Ovary (tissue), 9 donors: Measurements from ENCODE around the gene SPINK6. TPM values are rescaled to one million over a fixed set of nuclear protein-coding genes. Genes with fewer than 3 reads are reported as not detected.

Experiments used
- DNase-seq, 5 donors: peaks; one replicate each; pipeline ENCODE4 v3.0.0-alpha.2; 2019 to 2020
- H3K27ac ChIP-seq, 2 donors: fragments of 200-600 bp; one replicate each; pipeline versions ENCODE4 v1.5.1 to v1.8.0; 2019 to 2022
- H3K27me3 ChIP-seq: fragments of 200-600 bp; one replicate; pipeline ENCODE4 v1.8.0; 2022
- H3K36me3 ChIP-seq: fragments of 200-600 bp; sonication (generic); one replicate; pipeline ENCODE4 v1.5.1; 2019
- H3K4me1 ChIP-seq: one replicate; pipeline ENCODE4 v1.8.1; 2013; ENCODE audit warnings: mild to moderate bottlenecking, moderate library complexity; ENCODE audit not compliant: insufficient read depth
- H3K4me3 ChIP-seq: fragments of 200-600 bp; sonication (generic); one replicate; pipeline ENCODE4 v1.5.1; 2017
- H3K9me3 ChIP-seq, 2 donors: fragments of 200-600 bp in 1 of 2; sonication (generic) in 1 of 2; one replicate each; pipeline versions ENCODE4 v1.5.1 to v1.8.1; 2013 to 2019; ENCODE audit warnings: mild to moderate bottlenecking in 1 of 2, moderate library complexity in 1 of 2
- EP300 ChIP-seq: sonication (generic); formaldehyde crosslinking; IDR thresholded peaks from one replicate; pipeline ENCODE4 v1.6.1; 2017; ENCODE audit warnings: antibody characterized with exemption
- POLR2A ChIP-seq: fragments of 450-650 bp; IDR thresholded peaks from one replicate; pipeline ENCODE4 v1.6.1; 2017; ENCODE audit warnings: antibody characterized with exemption, mild to moderate bottlenecking, moderate library complexity
- WGBS, 3 donors: extraction: QIAGEN DNeasy Blood & Tissue Kit in 1 of 3; methylation state at CpG; one replicate each; pipeline versions ENCODE4 v1.1.5 to v1.1.7; 2013 to 2017; 5-methylcytosine and 5-hydroxymethylcytosine counted together
- intact Hi-C, 4 donors: fragments of 100-400 bp; cut with DNase I; formaldehyde crosslinking; loops; one replicate each; pipeline versions ENCODE4 v1.11.0 to v1.15.1; 2022 to 2023
- polyA plus RNA-seq, 2 donors: library from polyadenylated mRNA; stranded (reverse); fragments of 200-250 nt in 1 of 2; fragments of 350-450 nt in 1 of 2; fragmentation: Illumina TruSeq in 1 of 2; extraction: RNeasy Lipid Tissue Mini Kit (QIAGEN cat#74804) in 1 of 2; gene quantifications; one replicate each; pipeline ENCODE4 v1.2.3, GENCODE V29; 2013 to 2014
- total RNA-seq, 7 donors: library from RNA; depleted of rRNA in 2 of 7; stranded (reverse); fragments of >200 nt in 2 of 7; fragmentation: NEBNext Ultra II Directional in 3 of 7; extraction: Animal tissue kit (Norgen Biotek cat#: 25700) in 3 of 7; gene quantifications; one replicate each; pipeline versions ENCODE4 v1.1.0 to v1.2.4, GENCODE V29; 2016 to 2023
- TF ChIP-seq, protein P1 (sequence below), 3 donors: fragments of 450-650 bp in 2 of 3; fragments of 200-600 bp in 1 of 3; IDR thresholded peaks; one replicate each; pipeline versions ENCODE4 v1.5.1 to v1.8.0; 2016 to 2022; ENCODE audit warnings: antibody characterized with exemption in 3 of 3, mild to moderate bottlenecking in 1 of 3
- donor health status: DM: no; HTN: no; CAD: no; lungs with moderate emphysema.
- donor health status: DM: no; HTN: no; CAD: no.
- donor health status: Bipolar disorder and iron deficiency.
- donor health status: DM: yes; HTN: yes; CAD: no.
- donor health status: DM: no; HTN: no; CAD: no.
- donor health status: DM: yes; HTN: yes; CAD: no.

SPINK6 gene
- total and polyA plus RNA-seq, 9 donors = 0.57 TPM; not detected in 8

DNA sequence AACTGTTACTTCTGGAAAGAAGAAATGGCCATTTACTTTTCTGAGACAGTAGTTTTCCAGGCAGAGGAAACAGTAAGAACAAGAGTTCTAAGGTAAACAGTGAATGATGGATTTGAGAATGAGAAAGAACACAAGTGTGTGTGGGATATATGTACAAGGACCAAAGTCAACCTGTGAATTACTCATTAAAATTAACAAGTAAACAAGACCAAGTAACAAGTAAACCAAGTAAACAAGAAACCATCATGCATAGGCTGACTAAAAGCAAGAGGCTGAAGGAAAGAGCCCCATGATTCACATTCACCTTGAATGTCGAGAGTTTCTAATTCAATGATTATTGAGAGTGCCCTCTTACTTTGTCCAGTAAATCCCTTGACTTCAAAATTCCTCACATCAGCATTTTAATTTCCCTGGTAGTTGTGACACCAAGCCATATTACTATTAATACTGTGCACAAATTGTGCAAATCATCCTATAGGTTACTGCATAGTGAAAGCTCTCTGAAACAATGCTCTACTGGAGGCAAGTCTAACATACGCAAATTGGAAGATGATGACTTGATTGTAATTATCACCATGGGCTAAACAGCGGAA lies 25.6 kb downstream of the SPINK6 start:
- TF ChIP-seq POLR2A (no peak), EP300 (no peak)
- TF ChIP-seq, protein P1, sequence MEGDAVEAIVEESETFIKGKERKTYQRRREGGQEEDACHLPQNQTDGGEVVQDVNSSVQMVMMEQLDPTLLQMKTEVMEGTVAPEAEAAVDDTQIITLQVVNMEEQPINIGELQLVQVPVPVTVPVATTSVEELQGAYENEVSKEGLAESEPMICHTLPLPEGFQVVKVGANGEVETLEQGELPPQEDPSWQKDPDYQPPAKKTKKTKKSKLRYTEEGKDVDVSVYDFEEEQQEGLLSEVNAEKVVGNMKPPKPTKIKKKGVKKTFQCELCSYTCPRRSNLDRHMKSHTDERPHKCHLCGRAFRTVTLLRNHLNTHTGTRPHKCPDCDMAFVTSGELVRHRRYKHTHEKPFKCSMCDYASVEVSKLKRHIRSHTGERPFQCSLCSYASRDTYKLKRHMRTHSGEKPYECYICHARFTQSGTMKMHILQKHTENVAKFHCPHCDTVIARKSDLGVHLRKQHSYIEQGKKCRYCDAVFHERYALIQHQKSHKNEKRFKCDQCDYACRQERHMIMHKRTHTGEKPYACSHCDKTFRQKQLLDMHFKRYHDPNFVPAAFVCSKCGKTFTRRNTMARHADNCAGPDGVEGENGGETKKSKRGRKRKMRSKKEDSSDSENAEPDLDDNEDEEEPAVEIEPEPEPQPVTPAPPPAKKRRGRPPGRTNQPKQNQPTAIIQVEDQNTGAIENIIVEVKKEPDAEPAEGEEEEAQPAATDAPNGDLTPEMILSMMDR (IDR thresholded peaks at IDR 0.05) = no peak
- no peak overlapping the region for H3K27ac ChIP-seq
- H3K27me3 ChIP-seq = no peaks in the 10 kb centered on the region
- intact Hi-C loops = no loop called here
- WGBS, 3 donors = 92 to 97% (median 94%) methylated on average over 3 of the region's 3 CpGs
- H3K4me1 ChIP-seq = no peaks in the 10 kb centered on the region
- H3K4me3 ChIP-seq = no peak overlapping the region
- no peak for DNase-seq
- H3K9me3 ChIP-seq = no peaks in the 10 kb centered on the region
- no peaks in the 10 kb centered on the region for H3K36me3 ChIP-seq

DNA sequence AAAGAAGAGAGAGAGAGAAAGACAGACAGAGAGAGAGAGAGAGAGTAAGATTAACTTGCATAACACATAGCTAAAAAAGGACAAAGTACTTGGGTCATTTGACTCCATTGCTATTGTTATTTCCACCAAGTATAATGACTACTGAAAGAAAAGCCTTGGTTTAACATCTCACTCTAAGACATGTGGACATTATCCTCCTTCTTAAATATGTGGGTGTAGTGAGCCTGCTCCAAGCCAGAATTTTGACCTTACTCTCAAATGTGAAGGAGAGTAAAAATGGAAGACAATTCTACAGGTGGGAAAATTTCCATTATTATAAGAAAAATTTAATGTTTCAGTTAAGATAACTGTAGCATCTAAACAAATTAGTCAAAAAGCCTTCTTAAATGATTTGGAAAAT lies 27.0 kb downstream of the SPINK6 start:
- intact Hi-C loops = no loop called here
- Histone ChIP-seq H3K36me3 (no peaks in the 10 kb centered on the region), H3K4me1 (no peaks in the 10 kb centered on the region), H3K9me3 (no peaks in the 10 kb centered on the region), H3K4me3 (no peak overlapping the region), H3K27me3 (no peaks in the 10 kb centered on the region), H3K27ac (no peak overlapping the region)
- TF ChIP-seq, protein P1 (IDR thresholded peaks at IDR 0.05) = no peak
- TF ChIP-seq EP300 = no peak
- TF ChIP-seq POLR2A = no peak
- DNase-seq = no peak

DNA sequence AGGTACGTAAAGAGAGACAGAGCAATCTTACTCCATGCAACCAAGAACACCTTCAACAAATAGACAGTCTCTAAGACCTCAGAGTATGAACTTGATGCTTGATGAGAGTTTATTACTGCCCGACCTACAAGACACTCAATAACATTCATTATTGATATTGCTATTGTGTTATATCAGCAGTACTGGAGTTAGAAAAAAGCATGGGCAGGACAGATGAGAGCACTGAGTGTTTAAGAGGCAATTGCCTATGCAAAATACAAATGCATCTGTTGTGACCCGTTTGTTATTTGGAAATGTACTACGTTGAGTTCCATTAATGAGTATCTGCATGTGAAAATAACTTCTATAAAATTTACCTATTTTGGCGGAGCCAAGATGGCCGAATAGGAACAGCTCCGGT lies 27.4 kb downstream of the SPINK6 start:
- H3K27ac ChIP-seq = no peak overlapping the region
- H3K4me3 ChIP-seq = no peak overlapping the region
- no peaks in the 10 kb centered on the region for H3K9me3 ChIP-seq
- 93 to 96% (median 94%) methylated on average over 7 of the region's 7 CpGs for WGBS, 3 donors
- DNase-seq = no peak
- intact Hi-C loops = no loop called here
- H3K27me3 ChIP-seq = no peaks in the 10 kb centered on the region
- TF ChIP-seq, protein P1 (IDR thresholded peaks at IDR 0.05) = no peak
- TF ChIP-seq EP300 (no peak), POLR2A (no peak)
- H3K36me3 ChIP-seq = no peaks in the 10 kb centered on the region
- no peaks in the 10 kb centered on the region for H3K4me1 ChIP-seq

DNA sequence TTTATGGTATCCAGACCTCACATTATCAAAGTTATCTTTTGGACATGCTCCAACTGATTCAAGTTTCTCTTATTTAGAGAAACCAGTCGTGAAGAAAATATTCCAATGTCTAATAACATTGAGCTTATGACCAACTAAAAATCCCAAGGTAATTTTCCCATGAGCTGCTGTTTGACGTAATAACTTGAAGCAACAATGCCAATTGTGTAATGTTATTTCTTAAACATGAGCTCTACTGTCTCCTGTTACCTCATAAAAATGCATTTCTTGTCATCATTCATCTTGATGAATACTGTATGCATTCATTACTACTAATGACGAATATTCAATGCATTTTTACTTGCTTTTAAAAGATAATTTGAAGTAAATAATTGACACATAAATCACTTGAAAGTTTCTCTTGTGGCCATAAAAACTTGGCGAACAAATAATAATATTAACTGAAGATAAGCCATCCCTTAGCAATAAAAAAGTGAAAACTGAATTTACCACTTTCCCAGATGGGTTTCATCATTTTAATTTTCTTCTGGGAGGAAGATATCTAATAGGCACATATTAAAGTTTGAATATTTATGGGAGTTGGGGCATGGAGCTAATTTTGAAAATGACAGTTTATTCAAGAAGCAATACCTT lies 35.1 kb downstream of the SPINK6 start:
- DNase-seq = no peak
- WGBS, 3 donors = 5 to 12% (median 5%) methylated on average over 4 of the region's 4 CpGs
- H3K27me3 ChIP-seq = no peaks in the 10 kb centered on the region
- no peaks in the 10 kb centered on the region for H3K9me3 ChIP-seq
- H3K36me3 ChIP-seq = no peaks in the 10 kb centered on the region
- no peak overlapping the region for H3K4me3 ChIP-seq
- H3K4me1 ChIP-seq = peaks cover 1% of the 10 kb centered on the region
- intact Hi-C loops = no loop called here
- no peak for TF ChIP-seq EP300
- TF ChIP-seq, protein P1 (IDR thresholded peaks at IDR 0.05) = no peak
- TF ChIP-seq POLR2A = no peak
- no peak overlapping the region for H3K27ac ChIP-seq
